ENCODE data around the gene MTG2.

- no peak for TF ChIP-seq CTCF (IDR thresholded peaks at IDR 0.05)
- no peak for TF ChIP-seq REST (IDR thresholded peaks at IDR 0.05; ENCODE audit: insufficient read depth in 1 of 2, low read depth in 2 of 2, low read length in 1 of 2)
- no peak for TF ChIP-seq POLR2AphosphoS5 (IDR thresholded peaks at IDR 0.05; ENCODE audit: low read depth, low read length)
These were observed 61.2 kb downstream of the MTG2 start for GRCh38 chr20:62243906-62244515.
